Fibroblast of skin of right biceps (primary cell): ENCODE measurements around the gene ITGA1.
"Not testable (repeated sequence)": the region's sequence is repeated elsewhere in the genome, so short reads cannot be mapped to it uniquely, and the experiment has no call there.

Experiments used
- DNase-seq: peaks from one replicate; pipeline ENCODE4 v3.0.0-alpha.2; 2013

ITGA1 gene

GRCh38 chr5:52787600-52788504 lies at the start of gene ITGA1, which contains the start of gene PELO:
Gene ITGA1, plus strand, starts transcription at chr5:52787916. Its CDS starts 438 bp downstream, at chr5:52788354.
Gene PELO, plus strand, starts transcription at chr5:52787916. Its CDS starts 12,479 bp downstream, at chr5:52800395.
- DNase-seq: peak; percentile 80

- no peak for DNase-seq
Observed at GRCh38 chr5:52738095-52738506, 49.6 kb upstream of the ITGA1 start.

DNA sequence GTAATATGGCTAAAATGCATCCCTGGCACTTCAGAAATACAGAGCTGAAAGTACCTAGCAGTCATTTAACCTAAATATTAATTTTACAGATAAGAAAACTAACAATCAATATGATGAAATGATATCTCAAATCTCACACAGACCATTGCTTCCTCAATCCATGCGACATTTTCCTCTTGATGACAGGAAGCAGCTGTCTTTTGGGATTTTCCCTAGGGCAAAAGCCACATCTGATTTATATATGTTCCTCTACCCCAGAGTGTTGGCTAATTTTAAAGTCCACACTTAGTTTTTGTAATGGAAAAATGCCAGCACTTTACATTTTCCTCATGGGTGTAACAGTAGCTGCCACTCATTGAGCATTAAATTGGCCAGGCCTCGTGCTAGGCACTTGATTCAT lies 47.7 kb upstream of the ITGA1 start:
- DNase-seq: no peak

GRCh38 chr5:52743012-52743411 lies 44.7 kb upstream of the ITGA1 start:
- no peak for DNase-seq

DNA sequence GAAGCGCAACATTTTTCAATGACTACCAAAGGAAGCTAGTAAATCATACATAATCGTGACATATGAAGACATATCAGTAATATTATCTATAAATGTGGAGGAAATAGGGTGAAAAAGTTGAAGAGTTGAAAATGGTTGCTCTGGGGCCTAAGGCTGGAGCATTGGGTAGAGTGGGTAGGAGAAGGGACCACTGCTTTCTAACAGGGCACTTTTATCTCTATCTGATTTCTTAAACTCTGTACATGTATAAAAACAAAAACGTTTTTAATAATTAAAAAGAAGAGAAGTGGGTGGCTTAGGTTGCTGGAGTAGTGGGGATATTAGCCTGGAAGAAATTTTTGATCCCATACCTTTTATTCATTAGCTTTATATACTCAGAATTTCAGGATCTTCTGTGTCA lies 44.2 kb upstream of the ITGA1 start:
- DNase-seq: no peak

DNA sequence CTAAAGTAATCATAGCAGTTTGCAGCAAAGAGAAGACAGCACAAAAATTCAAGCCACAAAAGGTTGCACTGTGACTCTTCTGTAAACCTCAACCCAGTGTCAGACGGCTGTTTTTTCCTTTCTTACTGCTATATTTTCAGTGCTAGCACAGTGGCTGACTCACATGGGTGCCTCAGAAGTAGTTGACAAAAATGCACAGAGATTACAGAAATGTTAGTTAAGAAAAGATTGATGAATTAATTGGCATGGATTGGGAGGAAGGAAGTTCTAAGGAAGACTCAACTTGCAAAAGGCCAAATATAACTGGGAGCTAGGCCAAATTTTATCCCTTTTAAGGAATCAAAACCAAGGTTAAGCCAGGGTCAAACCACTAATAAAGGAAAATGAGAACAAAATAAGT lies 43.7 kb upstream of the ITGA1 start:
- peak; percentile 65 for DNase-seq

DNA sequence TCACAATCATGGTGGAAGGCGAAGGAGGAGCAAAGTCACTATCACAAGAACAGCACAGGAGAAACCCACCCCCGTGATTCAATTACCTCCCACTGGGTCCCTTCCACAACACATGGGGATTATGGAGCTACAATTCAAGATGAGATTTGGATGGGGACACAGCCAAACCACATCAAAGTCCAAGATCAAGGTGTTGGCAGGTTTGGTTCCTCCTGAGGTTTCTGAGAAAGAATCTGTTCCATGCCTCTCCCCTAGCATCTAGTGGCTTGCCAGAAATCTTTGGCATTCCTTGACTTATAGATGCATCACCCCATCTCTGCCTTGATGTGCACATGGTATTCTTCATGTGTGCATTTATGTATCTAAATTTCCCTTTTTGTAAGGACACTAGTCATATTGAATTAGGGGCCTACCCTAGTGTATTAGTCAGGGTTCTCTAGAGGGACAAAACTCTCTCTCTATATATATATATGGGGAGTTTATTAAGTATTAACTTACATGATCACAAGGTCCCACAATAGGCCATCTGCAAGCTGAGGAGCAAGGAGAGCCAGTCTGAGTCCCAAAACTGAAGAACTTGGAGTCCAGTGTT lies 42.8 kb upstream of the ITGA1 start:
- not testable (repeated sequence) for DNase-seq

- peak; percentile 59 for DNase-seq
Observed at GRCh38 chr5:52746539-52746938, 41.2 kb upstream of the ITGA1 start.

DNA sequence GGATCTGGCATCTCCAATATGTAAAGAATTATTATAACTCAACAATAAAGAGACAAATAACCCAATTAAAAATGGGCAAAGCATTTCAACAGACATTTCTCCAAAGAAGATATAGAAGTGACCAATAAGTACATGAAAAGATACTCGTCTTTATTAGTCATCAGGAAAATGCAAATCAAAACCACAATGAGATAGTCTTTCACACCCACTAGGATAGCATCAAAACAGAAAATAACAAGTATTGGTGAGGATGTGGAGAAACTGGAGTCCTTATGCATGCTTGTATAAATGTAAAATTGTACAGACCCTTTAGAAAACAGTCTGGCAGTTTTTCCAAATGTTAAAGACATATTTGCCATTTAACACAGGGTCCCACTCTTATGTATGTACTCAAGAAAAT lies 39.1 kb upstream of the ITGA1 start:
- no peak for DNase-seq

GRCh38 chr5:52749666-52750065 lies 38.0 kb upstream of the ITGA1 start:
- DNase-seq: no peak

DNA sequence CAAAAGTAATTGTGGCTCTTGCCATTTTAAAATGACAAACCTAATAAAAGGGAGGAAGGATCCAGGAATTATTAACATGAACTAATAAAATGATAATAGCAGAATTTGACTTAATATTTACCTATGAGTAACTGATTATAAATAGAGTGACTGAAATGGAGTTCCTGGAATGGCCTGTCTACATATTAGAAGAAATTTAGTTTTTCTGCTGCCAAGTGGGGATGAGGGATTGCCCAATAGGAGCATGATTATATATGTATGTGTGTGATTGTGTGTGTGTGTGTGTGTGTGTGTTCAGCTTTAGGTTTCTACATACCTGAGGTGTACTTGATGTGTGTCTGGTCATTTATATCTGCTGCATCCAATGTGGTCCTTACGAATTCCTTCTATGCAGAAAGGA lies 36.6 kb upstream of the ITGA1 start:
- no peak for DNase-seq

DNA sequence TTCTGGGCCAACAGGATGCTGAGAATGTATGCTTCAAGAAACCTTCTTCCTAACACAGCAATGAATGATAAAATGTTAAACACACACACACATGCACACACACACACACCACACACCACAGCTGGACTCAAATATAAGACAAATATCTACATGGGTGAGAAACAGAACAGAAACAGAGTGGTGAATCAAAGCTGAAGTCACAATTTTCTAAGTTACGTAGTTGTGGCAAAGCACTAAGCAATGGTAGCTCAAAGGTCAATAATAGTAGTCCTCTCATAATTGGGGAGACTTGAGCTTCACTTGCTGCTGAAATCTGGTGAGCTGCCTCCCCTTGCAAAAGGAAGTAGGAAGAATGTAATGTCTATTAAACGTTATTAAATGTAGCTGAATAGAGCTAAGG lies 33.7 kb upstream of the ITGA1 start:
- DNase-seq: no peak

- DNase-seq: no peak
Observed at GRCh38 chr5:52757527-52757926, 30.2 kb upstream of the ITGA1 start.

DNA sequence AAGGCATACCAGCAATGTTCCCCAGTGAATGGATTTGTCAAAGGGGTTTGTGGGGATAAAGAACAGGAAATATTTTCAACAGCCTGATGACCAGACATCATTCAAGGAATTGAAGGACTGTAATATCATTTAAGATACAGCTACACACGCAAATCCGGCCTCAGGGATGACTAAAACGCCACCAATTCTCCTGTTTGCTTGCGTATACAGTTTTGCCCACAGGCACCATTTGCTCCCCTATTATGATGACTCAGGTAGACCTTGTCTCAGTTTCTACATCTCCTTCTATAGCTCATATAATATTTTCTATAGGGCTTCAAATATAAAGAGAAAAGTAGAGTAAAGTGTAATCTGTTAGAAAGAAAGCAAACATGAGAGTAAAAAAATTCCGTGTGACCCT lies 29.7 kb upstream of the ITGA1 start:
- no peak for DNase-seq

DNA sequence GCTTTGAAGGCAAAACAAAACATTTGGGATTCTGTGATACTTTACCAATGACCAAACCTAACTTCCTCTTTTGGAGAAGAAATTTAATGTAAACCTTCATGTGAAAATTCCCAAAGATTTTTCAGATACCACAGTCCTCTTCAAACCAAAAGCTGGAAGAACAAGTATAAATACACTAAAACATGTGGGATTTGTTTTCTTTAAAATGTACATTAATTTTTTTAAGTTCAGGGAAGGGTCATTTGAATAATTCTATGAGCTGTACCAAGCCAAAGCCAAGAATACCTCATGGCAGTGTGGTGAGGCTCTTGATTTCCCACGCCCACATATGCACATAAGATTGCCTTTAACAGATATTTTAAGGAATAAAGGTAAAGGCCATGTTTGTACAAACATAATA lies 28.4 kb upstream of the ITGA1 start:
- peak; percentile 26 for DNase-seq

- no peak for DNase-seq
Observed at GRCh38 chr5:52760695-52761366, 26.9 kb upstream of the ITGA1 start.

DNA sequence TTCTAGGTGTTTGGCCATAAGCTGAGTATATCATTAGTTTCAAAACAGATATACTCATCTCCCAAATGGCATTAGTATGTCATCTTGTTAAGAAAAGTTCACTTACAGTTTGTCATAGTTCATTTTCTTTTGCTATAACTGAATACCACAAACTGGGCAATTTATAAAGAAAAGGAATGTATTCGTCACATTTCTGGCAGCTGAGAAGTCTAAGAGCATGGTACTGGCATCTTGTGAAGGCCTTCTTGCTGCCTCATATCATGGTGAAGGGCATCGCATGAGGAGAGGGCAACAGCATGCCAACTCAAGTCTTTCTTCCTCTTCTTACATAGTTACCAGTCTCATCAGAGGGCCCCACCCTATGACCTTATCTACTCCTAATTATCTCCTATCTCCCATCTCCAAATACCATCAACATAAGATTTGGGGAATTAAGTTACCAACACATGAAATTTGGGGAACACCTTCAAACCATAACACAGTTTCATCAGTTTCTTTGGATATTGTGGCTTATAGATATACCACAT lies 20.4 kb upstream of the ITGA1 start:
- no peak for DNase-seq

GRCh38 chr5:52767766-52768480 lies 19.8 kb upstream of the ITGA1 start:
- no peak for DNase-seq

DNA sequence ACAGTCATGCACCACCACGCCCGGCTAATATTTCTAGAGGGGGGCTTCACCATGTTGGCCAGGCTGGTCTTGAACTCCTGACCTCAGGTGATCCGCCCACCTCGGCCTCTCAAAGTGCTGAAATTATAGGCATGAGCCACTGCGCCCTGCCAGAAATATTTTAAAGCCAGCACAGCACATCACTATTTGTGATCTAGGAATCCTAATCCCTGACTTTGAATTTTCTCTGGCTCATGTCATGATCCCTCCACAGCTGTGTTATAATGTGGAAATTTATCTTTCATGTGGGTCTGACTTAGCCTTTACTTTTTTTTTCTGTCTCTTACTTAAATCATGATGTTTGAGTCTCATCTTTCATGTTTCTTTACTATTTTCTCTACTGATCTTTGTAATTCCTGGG lies 18.7 kb upstream of the ITGA1 start:
- no peak for DNase-seq

- no peak for DNase-seq
Observed at GRCh38 chr5:52770287-52770939, 17.3 kb upstream of the ITGA1 start.

GRCh38 chr5:52771343-52772039 lies 16.2 kb upstream of the ITGA1 start:
- no peak for DNase-seq

DNA sequence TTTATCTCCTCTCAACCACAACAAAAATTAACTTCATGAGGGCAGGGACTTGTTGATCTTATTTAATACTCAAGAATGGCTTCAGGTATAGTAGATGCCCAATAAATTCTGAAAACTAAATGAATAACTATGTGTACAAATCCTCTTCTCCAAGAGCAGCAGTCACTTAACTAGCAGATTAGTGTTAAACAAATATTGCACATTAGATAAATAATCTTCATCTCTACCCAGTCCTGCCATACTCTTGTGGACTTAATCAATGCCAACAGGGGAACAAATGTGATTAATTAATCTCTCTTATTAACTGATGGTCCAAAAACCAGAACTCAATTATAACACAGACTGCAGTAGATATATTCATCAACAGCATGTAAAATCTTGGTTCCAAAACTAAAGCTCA lies 15.0 kb upstream of the ITGA1 start:
- DNase-seq: no peak
